HG03103 (cell line): ENCODE measurements around the gene WIPI1.

Source experiments
- ATAC-seq: cut with Tn5 transposase; IDR thresholded peaks from one replicate; pipeline ENCODE4 v1.9.1; 2021; ENCODE audit warnings: low read depth; ENCODE audit not compliant: unreplicated experiment

The WIPI1 gene

DNA sequence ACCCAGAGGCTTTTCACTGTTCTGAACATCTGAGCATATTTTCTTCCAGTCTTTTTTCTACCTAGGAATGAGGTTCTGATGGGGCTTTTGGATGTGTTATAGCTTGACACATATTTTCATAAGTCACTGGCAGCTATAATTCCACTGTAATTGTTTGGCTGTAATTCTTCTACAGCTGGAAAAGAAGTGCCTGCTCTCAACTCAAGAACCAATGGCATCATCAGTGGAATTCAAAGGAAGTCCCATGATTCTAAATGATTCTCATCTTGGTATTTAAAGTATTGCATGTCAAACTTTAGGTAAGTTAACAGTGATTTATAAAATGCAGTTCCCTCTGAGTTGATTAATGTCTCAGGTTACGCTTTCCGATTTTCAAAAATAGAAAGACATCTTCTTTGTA, 16.8 kb downstream of the WIPI1 start:
- ATAC-seq = no peak

DNA sequence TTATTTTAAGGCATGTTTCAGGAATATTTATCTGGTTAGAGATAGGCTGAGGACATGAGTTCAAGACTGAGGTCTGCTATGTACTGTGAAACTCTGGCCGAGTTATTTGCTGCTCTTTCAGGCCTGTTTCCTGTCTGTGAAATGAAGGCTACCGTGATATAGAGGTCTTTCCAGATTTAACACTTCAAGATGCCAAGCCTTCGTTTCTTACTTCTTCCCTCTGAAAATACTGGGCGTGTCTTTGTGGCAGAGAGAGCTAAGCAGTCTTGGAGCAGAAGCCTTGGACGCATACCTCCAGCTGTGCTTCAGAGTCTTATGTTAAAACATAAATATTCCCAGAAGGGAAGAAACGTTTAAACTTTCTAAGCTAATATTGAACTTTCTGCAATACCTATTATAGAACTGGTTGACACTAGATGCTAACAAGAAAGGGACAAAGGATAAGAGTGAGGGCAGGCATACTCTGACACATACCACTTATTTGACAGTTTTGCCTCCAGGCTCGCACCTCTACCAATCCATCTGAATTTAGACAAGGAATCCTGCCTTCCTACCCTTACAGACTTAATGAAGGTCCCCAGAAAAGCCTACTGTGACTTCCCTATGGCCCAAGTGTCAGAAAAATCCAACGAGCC, 17.5 kb downstream of the WIPI1 start:
- ATAC-seq = no peak

DNA sequence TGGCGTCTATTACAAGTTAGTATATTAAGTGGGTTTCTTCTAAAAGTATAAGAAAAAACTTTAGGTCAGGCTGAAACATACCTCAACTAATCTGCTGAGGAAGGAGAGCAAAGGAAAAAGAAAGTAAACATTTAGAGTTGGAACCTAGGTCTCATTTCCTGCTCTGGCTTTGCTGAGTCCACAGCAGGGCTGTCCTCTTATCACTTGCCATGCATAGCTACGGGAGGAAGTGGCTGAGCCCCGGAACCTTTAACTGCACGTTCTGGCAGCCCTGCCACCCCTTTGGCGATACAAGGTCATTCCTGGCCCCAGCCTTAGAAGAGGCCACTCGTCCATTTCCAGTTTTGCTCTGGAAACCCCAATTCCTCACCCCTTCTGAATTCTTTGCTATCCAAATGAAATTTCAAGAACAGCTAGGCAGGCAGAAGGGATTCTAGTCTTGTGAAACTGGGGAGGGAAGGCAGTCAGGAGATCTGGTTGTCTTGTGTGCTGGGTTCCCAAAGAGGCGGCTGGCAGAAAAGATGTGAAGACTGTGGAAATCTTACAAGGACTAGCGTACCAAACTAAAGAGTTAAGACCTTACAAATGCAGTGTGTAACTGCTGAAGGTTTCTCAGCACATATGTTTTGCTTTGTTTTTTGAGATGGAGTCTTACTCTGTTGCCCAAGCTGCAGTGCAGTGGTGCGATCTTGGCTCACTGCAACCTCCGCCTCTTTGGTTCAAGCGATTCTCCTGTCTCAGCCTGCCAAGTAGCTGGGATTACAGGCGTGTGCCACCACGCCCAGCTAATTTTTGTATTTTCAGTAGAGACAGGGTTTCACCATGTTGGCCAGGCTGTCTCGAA, 19.1 kb downstream of the WIPI1 start:
- peak; percentile 61 for ATAC-seq

DNA sequence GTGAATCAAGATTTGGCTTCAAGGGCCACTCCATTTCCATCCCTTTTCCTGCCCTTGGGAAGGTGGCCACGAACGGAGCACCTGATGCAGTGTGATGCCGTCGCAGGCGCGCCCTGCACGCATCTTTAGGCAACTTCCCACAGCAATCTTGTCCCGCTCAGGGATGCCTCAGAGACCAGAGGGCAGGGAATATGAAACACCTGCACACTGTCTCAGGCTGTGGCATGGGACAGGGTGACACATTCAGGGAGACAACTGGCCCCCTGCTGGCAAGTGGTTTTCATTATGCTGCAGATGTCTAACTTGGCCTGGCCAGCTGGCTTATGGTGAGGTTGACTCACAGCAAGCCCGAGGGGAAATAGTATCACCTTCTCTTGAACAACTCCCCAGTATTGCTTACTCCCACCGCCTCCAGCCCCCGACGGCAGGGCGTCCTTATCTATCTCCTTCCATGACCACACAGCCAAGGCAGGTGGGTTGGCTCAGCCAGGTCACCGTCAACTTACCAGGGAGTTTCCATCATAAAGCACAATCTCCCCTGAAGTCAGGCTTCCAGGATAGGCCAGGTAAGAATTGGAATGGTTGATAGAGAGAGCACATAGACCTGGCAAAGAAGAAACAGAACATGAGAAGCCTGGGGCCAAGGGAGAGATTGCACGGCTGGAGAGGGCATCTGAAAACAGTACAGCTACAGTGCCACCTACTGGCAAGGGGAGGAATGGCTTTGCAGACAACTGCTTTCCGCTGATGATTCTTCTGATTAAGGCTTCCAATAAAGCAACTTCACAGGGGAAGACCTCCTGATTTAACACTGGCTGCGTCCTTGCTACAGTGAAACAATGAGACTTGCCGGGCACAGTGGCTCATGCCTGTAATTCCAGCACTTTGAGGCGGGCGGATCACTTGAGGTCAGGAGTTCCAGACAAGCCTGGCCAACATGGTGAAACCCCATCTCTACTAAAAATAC, 21.1 kb downstream of the WIPI1 start:
- ATAC-seq = no peak

DNA sequence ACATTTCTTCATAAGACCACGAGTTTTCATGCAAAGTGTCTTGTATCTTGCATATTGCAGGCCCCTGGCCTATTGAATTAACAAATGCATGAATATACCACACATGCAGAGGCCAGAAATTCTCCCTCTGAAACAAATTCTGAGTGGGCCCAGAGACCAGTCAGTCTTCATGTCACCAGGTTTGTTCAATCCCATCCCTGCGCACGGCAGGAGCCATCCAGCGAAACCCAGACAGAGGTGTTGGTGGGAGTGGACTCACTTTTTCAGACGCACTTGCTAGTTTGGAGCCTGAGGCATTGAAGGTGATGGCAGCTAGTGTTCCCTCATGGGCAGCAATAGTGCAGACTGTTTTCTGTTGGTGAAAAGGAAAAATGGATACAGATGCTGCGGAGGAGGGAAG, 21.9 kb downstream of the WIPI1 start:
- ATAC-seq = no peak

DNA sequence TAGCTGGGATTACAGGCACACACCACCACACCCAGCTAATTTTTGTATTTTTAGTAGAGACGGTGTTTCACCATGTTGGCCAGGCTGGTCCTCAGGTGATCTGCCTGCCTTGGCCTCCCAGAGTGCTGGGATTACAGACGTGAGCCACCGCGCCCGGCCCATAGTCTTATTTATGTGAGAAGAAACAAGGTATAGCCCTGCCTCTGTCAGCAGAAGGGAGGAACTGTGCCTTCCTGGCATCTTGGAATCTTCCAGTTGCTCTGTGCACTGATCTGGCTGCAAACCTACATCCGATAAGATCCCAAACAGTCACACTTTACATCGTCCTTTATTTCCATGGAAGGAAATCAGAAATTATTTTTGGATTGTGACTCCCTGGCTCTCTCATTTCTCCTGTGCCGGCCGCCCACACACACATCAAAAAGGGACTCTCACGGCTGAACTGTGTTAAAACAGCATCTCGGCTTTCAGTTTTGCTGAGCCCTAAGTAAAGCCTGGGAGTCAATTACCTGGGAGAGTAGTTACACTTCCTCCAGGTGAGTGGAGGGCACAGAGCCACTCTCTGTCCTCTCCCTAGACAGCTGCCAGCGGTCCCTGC, 23.3 kb downstream of the WIPI1 start:
- ATAC-seq = no peak

DNA sequence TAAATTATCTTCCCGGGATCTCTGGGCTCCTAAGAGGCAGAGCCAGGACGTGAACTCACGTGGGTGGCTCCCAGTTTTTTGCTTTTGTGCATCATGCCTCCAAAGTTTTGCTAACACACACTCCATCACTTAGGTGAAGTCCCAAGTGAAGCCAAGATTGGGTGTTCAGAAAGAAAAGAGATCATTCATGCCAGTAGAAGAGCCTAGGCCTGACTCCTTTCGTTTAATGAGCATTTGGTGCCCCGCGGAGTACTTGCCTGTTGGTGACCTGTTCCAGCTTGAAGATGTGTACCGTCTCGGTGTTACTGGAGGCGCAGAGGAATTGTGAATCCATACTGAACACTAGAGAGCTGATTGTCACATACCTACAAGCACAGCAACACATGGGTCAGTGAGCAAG, 24.1 kb downstream of the WIPI1 start:
- no peak for ATAC-seq

DNA sequence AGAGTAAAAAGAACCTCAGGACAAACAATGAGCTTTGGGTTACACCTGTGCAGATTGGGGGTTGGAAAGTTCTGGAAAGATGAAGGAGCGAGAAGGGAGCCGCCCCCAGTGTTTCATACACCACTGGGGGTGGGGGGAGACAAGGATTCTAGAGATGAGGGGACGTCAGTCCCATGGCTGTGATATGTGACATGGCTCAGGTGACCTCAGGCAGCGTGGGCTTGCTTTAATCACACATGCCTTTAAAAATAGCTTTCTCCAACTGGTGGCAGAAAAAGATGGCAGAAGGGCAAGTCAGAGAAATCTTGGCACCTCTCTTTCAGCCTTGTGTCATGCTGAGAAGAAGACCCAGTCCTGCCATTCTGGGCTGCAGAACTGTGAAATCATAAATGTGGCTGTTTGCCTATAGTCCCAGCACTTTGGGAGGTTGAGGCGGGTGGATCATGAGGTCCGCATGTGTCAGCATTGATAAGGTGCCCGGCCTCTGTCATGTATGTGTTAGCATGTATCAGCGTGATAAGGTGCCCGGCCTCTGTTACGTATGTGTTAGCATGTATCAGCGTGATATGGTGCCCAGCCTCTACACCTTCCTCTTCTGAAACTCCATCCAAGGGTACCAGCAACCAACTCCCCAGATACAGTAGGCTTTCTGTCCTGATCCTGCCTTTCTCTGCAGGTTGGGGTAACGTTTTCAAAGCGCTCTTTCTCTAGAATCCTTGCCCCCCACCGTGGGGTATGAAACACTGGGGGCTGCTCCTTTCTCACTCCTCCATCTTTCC, 25.0 kb downstream of the WIPI1 start:
- no peak for ATAC-seq

DNA sequence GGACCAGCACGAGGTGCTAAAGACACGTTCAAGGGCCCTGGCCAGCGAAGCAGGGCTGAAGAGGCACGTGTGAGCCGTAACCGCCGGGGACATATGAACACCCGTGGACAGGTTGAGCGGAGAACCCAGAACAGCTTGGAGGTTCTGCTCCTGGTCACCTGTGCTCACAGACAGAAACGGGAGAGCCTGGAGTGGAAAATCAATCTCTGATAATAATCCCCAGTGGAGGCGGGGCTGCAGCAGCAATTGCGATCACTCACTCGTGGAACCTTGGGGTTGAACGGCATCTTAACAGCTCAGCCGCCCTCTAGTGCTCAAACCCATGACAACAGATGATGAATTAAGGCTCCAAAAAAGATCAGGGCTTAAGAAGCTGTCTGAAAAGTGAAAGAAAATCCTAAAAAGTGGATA, 25.6 kb downstream of the WIPI1 start:
- no peak for ATAC-seq

DNA sequence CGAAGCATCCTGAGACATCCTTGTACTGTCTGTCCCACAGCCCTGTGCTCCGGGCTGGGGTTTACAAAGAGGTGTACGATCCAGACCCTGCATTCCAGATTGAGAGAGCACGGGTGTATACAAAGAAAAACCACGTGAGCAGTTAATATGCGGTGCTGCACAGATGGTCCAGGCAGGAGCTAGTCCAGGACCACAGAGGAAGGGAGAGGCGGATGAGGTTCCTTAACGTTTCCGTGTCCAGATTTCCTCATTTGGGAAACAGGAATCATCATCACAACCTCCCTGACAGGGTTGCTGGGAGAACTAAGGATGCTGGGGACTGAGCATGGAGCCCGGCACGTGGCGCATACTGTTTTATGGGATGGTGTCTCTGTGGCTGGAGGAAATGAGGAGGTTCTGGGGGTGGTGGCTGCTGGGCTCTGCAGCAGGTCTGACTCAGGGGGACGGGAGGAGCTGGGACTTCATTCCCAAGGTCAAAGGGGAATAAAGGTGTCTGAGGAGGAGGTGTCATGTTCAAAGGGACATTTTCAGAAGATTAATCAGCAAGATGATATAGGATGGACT, 26.2 kb downstream of the WIPI1 start:
- ATAC-seq = no peak

DNA sequence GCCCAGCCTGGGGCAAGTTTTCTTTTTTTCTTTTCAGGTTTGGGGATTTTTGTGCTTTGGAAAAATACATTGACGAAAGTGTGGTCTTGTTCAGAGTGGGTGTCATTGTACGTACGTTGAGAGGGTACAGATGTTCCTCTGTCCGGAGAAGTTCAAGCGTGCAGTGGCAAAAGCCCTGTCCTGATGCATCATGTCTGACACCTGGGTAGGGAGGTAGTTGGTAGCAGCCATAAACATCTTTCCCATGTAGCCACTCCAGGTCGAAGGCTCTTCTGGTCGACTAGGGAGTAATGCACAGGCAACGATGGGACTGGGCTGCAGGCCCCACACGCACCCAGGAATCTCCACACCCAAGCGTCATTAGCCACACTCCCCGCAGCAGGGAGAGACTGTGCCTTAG, 27.4 kb downstream of the WIPI1 start:
- no peak for ATAC-seq

DNA sequence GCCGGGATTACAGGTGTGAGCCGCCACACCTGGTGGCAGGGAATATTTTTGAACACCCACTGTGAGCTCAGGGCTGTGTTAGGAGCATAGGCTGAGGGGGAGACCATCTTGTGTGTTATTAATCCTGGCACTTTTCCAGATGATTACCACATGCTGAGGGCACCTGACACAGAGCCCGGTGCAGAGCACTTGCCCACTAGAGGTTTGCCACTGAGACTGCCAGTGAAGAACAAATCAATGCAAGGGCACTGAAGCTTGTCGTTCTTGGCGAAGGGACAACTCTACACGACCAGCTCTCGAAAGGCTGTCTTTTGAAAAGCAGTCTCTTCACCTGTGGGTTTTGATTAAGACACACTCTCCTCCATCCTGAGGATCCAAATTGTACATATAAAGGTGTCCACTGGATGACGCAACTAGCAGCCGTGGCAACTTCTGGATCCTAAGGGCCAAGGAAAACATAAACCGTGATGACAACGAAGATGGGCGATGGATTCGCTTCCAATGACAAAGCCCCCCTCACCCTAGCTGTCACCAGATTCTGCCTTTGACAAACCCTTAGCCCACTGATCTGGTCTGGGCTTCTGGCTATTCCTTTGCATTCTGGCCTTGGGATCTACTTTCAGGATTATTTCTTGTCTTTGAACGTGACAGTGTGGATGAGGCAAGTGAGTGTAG, 28.7 kb downstream of the WIPI1 start:
- no peak for ATAC-seq

DNA sequence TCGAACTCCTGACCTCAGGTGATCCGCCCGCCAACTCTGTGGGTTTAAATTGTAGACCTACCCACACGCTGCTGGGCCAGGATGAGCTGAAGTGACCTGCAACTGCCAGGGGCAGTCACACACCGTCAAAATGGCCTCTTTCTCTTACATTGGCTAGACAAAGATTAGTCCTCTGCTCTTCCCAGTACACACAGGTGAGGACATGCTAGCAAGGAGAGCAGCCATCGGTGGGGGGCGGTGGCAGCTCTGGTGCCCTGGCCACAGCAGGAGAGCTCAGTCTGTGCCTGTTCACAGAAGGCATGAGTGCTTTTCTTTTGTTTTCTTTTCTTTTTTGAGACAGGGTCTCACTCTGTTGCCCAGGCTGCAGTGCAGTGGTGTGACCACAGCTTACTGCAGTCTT, 29.7 kb downstream of the WIPI1 start:
- ATAC-seq = no peak

DNA sequence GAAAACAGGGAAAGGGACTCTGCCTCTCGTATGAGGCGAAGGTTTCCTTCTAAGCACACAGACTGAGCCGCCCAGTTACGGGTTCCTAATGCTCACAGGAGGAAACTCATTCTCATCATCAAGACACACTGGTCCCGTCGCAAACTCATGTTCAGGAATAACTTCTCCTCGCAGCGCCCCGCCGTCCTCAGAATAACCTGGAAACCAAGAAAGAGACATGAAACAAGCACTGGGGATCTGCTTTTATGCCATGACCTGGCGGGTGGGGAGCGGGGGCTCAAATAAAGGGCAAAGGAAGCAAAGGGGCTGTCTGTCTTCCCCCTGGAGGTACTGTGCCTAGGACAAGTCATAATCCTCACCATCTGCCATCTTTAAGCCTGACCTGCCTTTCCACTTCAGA, 31.3 kb downstream of the WIPI1 start:
- ATAC-seq = no peak

DNA sequence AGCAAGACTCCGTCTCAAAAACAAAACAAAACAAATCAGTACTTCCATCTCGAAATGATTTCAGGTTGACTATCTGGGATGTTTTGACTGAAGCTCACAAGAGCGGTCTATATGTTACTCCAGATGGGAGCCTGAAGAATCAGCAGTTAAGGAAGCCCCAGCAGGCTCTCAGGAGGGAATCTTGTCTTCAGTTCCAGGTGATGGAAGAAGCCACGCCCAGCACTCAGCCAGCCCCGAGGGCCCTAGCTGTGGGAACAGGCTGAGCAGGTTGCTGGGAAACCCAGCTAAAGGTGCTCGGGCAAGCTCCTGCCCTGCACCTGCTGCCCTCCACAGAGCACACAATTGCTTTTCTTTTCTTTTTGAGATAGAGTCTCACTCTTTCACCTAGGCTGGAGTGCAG, 32.4 kb downstream of the WIPI1 start:
- ATAC-seq = no peak

DNA sequence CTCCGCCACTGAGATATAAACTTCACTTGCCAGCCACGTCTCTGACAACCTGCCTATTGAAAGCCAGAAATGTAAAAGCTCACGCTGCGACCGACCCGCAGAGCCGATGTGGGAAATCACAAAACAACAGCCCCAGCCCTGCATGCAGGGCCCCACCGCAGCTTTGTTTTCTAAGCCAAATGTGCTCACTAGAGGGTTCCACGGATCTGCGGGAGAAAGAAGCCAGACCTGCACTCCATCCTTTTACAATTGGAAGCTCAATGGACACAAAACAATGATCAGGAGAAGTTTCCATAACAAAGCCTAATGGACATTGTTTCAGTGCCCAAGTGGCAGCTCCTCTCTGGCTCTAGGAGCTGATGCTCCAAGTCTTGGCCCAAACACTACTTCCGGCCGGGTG, 33.1 kb downstream of the WIPI1 start:
- no peak for ATAC-seq

DNA sequence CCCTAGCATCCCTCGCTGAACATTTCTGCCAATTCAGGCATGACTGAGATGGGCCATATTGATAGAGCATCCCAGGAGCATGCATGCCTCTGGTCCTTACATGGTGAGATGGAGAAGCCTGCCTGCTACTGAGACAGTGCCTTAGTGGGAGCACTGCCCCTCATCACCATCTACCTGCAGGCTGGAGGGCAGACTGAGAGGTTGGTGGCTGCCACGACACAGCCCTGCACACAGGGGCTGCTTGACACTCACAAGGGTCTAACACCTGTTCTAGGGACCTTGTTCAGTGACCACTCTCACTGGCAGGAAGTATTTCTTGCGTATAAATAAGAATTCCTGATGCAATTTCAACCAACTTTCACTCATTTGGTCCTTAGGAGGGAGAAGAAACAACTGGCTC, 34.0 kb downstream of the WIPI1 start:
- no peak for ATAC-seq

DNA sequence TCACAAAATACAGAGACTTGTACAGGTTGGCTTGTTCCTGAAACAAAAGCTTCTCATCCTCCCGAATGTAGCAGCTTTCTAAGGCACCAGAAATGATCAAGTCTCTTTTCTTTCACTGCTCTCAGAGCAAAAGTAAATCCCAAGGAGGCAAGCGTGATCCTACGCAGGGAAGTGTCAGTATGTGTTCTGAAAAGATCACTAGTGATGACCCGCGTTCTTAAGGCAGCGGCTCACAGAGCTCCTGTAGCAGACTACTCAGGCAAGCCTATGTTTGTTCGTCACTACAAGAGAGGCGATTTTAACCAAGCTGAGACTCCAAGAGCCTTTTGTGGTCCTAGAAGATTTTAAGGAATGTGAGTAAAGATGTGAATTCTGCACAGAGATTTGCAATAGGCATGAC, 34.5 kb downstream of the WIPI1 start:
- ATAC-seq = no peak

DNA sequence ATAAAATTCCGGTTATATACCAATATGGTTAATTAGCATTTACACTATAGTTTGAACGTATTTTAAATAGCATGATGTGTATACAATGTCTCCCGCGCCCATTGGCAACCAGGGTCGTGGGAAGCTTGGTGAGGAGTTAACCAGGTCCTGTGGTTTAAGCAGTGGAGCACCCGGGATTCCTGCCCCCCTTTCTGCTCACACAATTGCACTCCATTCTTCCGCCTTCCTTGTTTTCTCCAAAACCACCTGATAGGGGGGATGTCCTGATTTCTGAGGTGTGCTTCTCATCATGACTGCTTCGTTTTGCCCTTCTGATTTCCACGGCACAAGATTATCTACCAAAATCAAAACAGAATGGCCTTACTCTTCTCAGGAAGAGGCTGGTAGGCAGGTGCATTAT, 35.8 kb downstream of the WIPI1 start:
- no peak for ATAC-seq
